GM12872 (cell line): ENCODE data around the gene LOC101059915.
A peak's percentile ranks its signal among the peaks of the same experiment; 100 is the strongest.

Experiments used
- TF ChIP-seq, protein P1 (sequence below): IDR thresholded peaks from 3 replicates; pipeline ENCODE4 v1.5.1; 2011; ENCODE audit warnings: low read depth, mild to moderate bottlenecking, low read length, moderate library complexity; ENCODE audit not compliant: insufficient read depth

LOC101059915 gene

GRCh38 chrX:71661919-71662318 lies 5.4 kb upstream of the LOC101059915 start:
- TF ChIP-seq, protein P1, sequence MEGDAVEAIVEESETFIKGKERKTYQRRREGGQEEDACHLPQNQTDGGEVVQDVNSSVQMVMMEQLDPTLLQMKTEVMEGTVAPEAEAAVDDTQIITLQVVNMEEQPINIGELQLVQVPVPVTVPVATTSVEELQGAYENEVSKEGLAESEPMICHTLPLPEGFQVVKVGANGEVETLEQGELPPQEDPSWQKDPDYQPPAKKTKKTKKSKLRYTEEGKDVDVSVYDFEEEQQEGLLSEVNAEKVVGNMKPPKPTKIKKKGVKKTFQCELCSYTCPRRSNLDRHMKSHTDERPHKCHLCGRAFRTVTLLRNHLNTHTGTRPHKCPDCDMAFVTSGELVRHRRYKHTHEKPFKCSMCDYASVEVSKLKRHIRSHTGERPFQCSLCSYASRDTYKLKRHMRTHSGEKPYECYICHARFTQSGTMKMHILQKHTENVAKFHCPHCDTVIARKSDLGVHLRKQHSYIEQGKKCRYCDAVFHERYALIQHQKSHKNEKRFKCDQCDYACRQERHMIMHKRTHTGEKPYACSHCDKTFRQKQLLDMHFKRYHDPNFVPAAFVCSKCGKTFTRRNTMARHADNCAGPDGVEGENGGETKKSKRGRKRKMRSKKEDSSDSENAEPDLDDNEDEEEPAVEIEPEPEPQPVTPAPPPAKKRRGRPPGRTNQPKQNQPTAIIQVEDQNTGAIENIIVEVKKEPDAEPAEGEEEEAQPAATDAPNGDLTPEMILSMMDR = no peak

DNA sequence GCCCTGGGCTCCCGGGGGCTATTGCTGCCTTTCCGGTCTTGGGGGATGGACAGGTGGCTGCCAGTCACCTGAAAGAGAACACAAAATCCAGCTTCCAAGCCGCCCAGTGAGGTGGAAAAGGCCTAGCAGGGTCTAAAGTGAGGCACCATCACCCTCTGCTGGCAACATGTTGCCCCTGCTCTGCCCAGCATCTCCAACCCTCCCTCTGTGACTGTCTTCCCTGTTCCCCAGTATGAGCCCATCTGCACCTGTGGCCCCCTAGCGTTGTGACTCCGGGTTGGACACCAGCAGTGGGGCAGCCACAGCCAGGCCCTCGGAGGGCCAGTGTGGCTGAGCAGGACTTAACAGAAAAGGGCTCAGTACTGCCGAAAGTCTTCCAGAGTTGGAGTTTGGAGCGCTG lies 3.1 kb upstream of the LOC101059915 start:
- TF ChIP-seq, protein P1 = peak; percentile 55

DNA sequence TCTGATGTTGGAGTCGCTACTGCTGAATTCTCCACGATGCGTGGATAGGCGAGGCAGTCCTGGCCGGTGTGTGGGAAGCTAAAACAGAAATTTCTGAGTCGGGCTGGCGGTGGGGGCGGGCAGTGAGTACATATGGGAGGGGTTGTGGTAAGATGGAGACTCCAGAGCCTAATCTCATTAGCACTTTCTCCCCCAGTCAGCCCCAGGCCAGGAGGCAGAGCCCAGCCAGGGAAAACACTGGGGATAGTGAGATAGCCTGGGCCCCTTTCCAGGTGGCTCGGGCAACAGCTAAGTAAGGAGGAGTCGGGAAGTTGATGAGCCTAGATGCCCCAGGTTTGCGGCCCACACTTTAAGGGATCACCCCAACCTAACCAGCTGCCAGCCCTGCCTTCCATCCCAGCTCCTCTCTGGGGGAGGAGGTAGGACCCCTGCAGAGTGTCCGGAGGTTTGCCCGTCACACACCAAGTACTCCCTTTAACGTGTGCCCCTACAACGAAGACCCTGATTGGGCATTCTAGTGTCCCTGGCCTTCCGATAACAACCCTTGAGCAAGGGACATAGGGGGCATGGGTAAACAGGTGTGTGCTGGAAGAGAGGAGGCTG lies 2.4 kb upstream of the LOC101059915 start:
- TF ChIP-seq, protein P1 = no peak

- TF ChIP-seq, protein P1 = no peak
These were observed 1.6 kb upstream of the LOC101059915 start for GRCh38 chrX:71665747-71666146.

DNA sequence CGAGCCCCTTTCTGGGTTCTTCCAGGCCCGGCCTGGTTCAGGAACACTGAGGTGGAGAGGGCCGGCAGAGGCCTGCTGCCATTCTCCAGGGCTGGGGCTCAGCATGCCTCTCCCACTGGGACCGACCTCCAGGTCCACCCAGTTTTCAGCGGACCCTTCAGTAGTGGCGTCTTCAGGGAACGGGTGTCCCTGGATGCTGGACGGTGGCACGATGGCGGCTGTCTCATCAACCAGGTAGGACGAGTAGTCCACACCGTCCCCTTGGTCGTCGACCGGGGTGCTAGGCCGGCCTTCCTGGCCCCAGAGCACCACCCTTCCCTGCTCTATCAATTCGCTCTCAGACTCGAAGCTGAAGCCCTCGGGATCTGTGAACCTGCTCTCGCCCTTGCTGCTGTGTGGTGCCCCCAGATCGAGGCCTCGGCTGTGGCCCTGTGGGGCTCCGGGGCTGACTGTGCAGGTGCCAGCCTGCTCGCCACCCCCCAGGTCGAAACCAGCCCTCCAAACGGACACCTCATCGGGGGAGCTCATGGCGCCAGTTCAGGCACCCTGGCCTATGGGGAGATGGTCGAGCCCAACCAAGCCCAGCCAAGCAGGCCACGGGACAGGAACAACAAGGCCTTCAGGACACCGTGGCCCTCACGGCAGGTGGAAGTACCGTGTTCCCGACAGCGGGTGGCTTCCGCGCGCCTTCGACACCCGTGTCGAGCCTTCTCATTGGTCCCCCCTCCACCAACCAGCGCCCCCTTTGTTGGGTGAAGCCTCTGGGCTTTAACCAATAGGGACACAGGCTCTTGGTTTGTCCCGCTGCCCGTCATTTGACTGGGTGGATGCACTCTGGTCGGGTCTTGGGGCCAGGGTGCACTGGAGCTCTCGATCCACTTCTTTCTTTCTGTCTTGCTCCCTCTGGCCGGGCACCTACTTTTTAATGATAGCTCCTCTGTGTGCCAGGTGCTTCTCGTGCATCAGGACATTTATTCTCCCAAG lies 814 bp upstream of the LOC101059915 start:
- TF ChIP-seq, protein P1 = no peak

- TF ChIP-seq, protein P1 = no peak
These were observed 876 bp downstream of the LOC101059915 start for GRCh38 chrX:71668248-71668595.

GRCh38 chrX:71669492-71669891 lies 2.1 kb downstream of the LOC101059915 start:
- TF ChIP-seq, protein P1 = no peak
